Esophagus squamous epithelium (tissue), 4 donors: ENCODE data around the gene ABO.

Experiments
- POLR2A ChIP-seq, 4 donors: fragments of 450-650 bp; IDR thresholded peaks; one replicate each; pipeline ENCODE4 v1.6.1; 2017; ENCODE audit warnings: antibody characterized with exemption in 4 of 4, mild to moderate bottlenecking in 4 of 4, moderate library complexity in 3 of 4
- TF ChIP-seq, protein P1 (sequence below), 6 experiments: fragments of 450-650 bp in 4 of 6; fragments of 200-600 bp in 2 of 6; sonication (generic) in 2 of 6; IDR thresholded peaks; one replicate each; pipeline ENCODE4 v1.5.1; 2016 to 2019; ENCODE audit warnings: antibody characterized with exemption in 6 of 6, mild to moderate bottlenecking in 4 of 6, moderate library complexity in 4 of 6

DNA sequence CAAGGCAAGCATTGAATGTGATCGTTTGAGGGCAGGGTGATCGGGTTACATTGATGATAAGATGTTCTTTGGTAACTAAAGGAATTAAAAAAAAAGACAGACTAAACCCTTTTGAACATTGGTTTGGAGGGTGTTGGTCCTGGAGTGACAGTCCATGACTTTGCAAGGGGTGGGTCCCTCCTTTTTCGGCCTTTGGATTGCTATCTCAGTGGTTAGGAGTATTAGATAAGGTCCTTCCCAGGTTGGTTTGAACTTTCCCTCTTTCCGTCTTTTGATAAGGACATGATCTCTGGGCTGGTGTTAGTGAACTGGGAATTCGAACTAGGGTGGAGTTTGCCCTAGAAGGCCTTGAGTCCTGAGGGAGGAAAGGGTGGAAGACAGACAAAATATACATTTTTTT, 5.4 kb upstream of the ABO start:
- TF ChIP-seq, protein P1, sequence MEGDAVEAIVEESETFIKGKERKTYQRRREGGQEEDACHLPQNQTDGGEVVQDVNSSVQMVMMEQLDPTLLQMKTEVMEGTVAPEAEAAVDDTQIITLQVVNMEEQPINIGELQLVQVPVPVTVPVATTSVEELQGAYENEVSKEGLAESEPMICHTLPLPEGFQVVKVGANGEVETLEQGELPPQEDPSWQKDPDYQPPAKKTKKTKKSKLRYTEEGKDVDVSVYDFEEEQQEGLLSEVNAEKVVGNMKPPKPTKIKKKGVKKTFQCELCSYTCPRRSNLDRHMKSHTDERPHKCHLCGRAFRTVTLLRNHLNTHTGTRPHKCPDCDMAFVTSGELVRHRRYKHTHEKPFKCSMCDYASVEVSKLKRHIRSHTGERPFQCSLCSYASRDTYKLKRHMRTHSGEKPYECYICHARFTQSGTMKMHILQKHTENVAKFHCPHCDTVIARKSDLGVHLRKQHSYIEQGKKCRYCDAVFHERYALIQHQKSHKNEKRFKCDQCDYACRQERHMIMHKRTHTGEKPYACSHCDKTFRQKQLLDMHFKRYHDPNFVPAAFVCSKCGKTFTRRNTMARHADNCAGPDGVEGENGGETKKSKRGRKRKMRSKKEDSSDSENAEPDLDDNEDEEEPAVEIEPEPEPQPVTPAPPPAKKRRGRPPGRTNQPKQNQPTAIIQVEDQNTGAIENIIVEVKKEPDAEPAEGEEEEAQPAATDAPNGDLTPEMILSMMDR (IDR thresholded peaks at IDR 0.05) = no peak
- TF ChIP-seq POLR2A (IDR thresholded peaks at IDR 0.05) = no peak
